HG03460 (cell line): Measurements from ENCODE around the gene SSH3.

Source experiments
- ATAC-seq: cut with Tn5 transposase; IDR thresholded peaks from one replicate; pipeline ENCODE4 v1.9.1; 2021; ENCODE audit not compliant: unreplicated experiment

SSH3 gene

DNA sequence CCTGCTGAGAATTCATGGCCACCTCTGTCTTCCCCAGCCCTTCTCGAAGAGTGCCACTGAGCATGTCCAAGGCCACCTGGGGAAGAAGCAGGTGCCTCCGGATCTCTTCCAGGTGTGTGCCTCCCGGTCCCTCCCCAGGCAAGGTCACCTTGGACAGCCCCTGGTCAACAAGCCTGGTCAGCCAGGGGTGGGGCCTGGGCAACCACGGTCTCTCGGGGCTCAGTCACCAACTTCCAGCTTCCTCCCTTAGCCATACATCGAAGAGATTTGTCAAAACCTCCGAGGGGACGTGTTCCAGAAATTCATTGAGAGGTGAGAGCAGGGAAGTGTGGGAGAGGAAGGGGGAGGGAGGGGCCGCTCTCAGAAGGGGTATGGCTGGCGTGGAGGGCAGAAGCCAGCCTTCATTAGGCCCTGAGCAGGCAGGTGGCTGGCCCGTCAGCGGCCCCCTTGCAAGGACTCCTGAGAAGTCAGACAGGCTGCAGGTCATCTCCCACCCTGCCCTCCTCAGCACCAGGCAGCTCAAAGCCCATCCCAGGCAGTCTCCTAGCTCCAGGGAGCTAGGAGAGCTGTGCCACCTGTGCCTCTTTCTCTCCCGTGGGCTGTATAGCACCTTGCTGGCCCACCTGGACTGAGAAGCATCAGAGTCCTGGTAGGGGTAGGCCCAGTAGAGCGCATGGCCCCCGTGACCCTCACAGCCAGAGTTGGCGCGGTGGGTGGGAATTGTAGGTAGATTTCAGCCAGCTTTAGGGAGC is 23.6 kb upstream of the SSH3 start:
- ATAC-seq: no peak

DNA sequence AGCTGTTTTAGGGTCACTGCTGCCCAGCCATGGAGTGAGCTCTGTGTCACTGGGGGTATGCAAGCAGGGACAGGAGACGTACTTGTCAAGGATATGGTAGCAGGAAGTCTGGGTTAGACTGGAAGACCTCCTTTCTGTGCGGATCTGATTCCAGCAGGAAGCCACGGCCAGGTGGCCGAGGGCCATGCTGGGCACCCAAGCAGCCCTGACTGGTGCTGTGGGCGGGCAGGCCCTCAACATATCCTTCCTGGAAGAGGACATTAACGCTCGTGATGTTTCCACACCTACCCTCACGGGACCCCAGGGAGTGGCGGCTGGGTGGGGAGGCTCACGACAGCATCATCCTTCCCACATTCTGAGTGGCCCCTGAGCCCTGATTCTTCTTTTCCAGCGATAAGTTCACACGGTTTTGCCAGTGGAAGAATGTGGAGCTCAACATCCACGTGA is 23.0 kb upstream of the SSH3 start:
- ATAC-seq: no peak

DNA sequence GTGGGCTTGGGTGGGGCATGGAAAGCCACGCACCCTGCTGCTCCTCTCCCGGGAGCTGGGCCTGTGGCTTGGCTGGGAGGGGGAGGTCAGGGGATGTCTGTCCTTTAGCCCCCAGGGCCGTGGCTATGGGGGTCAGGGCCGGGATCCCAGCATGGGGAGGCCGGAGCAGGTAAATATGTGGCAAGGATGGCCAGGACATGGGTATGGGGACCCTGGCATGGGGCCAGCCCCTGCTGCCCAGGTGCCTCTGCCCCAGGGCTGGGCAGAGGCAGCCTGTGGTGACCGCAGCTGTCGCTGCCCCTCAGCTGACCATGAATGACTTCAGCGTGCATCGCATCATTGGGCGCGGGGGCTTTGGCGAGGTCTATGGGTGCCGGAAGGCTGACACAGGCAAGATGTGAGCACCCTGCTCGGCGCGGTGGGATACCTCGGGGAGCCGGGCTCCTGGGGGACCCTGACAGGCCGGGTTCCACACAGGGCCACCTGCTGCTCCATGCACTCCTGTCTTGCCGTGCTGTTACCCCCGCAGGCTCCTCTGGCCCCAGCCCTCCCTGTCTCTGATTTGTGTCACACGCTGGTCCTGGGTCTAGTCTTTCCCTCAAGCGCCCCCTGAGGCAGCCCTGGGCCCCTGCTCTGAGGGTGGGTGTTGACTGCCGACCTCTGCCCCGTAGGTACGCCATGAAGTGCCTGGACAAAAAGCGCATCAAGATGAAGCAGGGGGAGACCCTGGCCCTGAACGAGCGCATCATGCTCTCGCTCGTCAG is 22.4 kb upstream of the SSH3 start:
- no peak for ATAC-seq

DNA sequence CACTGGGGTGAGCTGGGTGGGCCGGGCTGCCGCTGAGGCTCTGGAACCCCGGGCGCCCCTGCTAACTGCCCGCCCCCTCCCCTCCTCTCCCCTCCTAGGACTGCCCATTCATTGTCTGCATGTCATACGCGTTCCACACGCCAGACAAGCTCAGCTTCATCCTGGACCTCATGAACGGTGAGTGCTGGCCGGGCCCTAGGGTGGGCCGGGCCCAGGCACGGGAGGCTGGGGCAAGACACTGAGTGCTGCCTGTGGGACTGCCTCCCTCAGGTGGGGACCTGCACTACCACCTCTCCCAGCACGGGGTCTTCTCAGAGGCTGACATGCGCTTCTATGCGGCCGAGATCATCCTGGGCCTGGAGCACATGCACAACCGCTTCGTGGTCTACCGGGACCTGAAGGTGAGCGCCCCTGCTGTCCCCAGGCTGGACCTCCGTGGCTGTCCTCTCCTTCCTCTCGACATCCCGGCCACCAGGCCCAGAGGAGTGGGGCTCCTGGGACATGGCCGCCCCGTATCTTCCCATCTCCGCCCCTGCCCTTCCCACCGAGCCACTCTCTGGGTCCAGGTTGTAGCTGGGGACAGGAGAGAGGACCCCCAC is 21.7 kb upstream of the SSH3 start:
- ATAC-seq: no peak

DNA sequence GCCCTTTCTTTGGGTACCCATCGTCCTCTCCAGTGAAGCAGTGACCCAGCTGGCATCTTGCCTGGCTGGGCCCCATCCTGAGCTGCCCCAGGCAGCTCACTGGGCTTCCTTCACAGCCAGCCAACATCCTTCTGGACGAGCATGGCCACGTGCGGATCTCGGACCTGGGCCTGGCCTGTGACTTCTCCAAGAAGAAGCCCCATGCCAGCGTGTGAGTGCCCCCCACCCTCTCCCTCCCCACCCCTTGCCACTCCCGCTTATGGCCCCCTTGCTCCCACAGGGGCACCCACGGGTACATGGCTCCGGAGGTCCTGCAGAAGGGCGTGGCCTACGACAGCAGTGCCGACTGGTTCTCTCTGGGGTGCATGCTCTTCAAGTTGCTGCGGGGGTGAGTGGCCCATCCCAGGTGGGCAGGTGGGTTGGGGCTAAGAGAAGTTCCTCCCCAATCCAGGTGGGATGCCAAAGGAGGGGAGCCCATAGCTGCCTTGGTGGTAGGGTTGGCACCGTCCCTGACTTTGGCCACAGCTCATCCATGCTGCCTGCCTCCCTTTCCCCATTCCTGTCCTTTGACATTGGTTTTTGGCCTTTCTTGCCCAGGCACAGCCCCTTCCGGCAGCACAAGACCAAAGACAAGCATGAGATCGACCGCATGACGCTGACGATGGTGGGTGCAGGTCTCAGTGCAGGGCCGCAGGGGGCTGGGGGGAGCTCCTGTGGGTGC is 21.0 kb upstream of the SSH3 start:
- no peak for ATAC-seq

DNA sequence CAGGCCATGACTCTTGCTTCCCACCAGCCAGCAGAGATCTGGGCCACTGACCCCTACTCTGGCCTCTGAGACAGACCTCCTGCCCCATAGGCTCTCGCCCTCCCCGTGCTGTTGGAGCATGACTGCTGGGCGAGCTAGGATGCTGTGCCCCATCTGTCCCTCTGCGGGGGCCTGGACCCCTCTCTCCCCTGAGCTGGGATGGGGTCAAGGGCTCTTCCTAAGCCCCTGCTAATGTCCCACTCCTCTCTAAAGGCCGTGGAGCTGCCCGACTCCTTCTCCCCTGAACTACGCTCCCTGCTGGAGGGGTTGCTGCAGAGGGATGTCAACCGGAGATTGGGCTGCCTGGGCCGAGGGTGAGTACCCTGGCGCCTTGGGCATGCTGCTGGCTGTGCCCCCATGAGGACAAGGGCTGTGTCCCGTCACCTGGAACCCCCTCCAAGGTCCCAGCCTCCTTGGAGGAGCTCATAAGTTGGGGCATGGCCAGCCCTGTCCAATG is 20.4 kb upstream of the SSH3 start:
- ATAC-seq: no peak

DNA sequence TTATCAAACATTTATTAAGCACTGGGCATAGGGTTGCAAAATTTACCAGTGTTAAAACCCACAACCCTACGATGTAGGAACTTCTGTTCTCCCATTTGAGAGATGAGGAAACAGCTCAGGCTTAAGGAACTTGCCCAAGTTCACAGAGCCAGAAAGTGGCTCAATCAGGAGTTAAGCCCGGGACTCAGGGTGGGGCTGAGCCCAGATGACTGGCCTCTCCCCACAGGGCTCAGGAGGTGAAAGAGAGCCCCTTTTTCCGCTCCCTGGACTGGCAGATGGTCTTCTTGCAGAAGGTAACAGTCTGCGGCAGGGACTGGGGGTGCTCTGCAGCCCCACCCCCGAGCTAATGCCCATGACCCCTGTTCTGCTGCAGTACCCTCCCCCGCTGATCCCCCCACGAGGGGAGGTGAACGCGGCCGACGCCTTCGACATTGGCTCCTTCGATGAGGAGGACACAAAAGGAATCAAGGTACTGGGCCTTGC is 19.8 kb upstream of the SSH3 start:
- ATAC-seq: no peak

DNA sequence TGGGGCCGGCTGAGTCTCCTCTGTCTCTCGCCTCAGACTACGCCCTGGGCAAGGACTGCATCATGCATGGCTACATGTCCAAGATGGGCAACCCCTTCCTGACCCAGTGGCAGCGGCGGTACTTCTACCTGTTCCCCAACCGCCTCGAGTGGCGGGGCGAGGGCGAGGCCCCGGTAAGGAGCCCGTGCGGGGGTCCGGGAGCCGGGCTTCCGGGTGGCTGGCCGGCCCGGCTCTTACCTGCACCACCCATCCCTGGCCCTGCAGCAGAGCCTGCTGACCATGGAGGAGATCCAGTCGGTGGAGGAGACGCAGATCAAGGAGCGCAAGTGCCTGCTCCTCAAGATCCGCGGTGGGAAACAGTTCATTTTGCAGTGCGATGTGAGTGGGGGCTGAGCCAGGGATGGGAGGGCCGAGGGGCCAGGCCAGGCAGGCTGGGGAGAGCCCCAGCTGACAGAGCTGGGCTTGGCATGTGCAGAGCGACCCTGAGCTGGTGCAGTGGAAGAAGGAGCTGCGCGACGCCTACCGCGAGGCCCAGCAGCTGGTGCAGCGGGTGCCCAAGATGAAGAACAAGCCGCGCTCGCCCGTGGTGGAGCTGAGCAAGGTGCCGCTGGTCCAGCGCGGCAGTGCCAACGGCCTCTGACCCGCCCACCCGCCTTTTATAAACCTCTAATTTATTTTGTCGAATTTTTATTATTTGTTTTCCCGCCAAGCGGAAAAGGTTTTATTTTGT is 18.4 kb upstream of the SSH3 start:
- ATAC-seq: no peak

DNA sequence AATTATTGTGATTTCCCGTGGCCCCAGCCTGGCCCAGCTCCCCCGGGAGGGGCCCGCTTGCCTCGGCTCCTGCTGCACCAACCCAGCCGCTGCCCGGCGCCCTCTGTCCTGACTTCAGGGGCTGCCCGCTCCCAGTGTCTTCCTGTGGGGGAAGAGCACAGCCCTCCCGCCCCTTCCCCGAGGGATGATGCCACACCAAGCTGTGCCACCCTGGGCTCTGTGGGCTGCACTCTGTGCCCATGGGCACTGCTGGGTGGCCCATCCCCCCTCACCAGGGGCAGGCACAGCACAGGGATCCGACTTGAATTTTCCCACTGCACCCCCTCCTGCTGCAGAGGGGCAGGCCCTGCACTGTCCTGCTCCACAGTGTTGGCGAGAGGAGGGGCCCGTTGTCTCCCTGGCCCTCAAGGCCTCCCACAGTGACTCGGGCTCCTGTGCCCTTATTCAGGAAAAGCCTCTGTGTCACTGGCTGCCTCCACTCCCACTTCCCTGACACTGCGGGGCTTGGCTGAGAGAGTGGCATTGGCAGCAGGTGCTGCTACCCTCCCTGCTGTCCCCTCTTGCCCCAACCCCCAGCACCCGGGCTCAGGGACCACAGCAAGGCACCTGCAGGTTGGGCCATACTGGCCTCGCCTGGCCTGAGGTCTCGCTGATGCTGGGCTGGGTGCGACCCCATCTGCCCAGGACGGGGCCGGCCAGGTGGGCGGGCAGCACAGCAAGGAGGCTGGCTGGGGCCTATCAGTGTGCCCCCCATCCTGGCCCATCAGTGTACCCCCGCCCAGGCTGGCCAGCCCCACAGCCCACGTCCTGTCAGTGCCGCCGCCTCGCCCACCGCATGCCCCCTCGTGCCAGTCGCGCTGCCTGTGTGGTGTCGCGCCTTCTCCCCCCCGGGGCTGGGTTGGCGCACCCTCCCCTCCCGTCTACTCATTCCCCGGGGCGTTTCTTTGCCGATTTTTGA is 17.5 kb upstream of the SSH3 start:
- no peak for ATAC-seq

DNA sequence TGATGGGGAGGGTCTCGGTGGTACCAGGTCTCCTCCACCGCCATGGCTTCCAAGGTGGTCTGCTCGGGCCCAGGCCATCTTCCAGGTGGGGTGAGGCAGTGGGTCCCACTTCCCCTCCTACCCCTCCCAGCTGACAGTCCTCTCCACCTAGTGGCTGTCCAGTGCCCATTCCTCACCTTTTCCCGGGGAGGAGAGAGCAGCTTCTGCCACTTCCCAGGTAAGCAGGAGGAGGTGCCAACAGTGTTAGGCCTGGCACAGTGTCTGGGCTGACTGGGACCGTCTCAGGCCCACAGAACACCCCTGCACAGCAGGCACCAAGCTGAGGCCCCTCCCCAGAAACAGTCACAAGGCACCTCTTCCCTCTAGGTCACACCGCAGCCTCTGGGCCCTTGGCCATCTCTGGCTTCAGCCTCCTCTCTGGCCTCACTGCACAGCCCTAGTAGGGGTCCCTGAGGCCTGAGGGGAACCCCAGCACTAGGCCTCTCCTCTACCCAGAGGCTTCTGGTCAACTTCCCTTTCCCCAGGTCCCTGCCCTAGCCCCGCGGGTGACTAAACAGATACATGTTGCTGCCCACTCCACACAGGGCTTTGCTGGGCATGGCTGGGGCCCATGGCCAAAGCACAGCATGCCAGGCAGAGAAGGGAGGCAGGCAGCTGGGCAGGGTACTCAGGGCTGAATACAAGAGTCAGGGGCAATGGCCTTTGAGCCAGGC is 16.6 kb upstream of the SSH3 start:
- no peak for ATAC-seq

DNA sequence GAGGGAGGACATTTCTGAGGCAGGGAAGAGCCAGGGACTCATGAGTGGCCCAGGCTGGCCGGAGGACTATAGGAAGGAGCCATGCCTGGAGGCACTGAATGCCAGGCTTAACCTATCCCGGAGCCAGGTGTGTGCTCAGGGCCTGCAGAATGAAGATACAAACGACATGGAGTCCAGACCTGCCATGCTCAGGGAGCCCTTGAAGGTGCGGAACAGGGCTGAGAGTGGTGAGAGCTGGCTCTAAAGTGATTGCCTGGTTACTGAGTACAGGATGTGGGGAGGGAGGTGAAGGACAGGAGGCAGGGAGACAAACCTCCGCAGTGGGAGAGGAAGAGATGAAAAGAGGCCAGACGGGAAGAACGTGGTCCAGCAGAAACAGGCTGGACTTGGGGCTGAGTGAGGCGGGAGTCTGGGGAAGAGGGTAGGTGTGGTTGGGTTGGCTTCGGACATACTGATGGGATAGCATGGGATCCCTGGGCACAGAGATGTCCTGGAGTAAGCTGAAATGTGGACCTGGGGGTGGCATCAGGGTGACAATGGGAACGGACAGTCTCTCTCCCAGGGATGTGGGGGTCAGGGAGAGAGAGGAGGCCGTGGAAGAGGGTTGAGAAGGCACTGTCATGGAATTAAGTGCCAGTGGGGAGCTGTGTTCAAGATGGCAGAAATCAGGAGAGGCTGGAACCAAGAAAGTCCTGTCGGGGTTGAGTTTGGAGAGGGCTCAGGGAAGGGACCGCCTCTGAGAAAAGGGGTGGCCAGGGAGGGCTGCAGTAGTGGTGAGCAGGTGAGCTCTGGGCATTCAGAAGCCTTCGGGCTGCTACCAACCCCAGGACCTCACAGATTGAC is 15.8 kb upstream of the SSH3 start:
- no peak for ATAC-seq

DNA sequence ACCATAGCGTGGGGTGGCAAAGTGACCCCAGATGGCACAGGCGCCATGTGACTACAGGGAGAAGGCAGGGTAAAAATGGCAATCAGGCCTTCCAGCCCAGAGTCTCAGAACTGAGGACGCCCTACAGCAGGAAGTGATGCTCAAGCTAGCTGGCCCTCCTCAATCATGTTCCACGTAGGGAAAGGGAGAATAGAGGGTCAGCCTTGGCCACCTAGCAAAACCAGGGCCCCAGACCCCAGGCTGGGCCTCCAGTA is 15.2 kb upstream of the SSH3 start:
- peak; percentile 3 for ATAC-seq

DNA sequence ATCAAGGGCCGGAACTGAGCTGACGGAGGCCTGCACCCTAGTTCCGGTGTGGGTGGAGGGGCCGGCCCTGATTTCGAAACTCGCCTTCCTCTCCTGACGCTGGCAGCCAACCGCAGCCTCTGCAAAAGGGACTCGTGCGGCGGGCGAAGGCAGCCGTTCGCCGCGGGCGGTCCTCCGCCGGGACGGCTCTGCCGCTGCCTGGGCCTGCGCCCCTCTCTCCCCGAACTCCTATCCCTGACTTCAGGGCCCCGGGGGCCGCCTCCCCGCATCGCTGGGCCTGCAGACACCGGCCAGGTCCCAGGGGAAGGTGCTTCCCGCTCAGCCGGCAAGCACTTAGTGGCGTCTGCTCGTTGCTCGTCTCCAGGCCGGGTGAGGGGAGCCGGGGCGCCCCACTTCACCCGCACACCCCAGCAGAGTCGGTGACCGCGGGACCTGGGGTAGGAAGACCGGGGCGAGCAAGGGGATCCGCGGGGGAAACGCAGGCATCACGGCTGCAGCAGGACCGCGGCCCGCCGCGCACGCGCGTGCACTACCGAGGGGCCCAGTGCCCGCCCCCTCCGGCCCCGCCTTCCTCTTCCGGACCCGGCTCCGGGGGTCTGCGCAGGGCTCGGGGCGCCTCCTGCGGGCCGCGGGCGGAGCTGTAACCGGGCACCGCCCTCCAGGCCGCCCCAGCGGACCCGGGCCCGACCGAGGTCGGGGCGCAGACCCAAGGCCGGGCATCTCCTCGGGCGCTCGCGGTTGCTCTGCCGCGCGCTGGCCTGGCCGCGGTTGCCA is 14.7 kb upstream of the SSH3 start:
- ATAC-seq: peak; percentile 56

DNA sequence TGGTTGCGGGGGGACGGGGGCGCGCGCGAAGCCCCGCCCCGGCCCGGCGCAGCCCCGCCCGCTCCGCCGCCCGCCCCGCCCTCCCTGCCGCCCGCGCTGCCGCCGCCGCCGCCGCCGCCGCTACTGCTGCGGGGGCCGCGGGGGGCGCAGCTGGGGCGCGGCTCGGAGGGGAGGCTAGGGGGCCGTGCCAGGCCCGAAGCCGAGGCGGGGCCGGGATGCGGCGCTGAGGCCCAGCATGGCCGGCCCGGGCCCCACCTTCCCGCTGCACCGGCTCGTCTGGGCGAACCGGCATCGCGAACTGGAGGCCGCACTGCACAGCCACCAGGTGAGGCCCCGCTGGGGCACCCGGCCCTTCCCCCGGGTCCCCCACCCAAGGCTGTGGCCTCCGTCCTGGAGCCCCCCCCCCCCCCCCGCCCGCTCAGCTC is 14.1 kb upstream of the SSH3 start, which contains the start of gene ANKRD13D:
ANKRD13D (plus strand) TSS at position 78 of the 425 bp plus-strand sequence; CDS start at position 236, 158 bp downstream.
- peak; percentile 33 for ATAC-seq

DNA sequence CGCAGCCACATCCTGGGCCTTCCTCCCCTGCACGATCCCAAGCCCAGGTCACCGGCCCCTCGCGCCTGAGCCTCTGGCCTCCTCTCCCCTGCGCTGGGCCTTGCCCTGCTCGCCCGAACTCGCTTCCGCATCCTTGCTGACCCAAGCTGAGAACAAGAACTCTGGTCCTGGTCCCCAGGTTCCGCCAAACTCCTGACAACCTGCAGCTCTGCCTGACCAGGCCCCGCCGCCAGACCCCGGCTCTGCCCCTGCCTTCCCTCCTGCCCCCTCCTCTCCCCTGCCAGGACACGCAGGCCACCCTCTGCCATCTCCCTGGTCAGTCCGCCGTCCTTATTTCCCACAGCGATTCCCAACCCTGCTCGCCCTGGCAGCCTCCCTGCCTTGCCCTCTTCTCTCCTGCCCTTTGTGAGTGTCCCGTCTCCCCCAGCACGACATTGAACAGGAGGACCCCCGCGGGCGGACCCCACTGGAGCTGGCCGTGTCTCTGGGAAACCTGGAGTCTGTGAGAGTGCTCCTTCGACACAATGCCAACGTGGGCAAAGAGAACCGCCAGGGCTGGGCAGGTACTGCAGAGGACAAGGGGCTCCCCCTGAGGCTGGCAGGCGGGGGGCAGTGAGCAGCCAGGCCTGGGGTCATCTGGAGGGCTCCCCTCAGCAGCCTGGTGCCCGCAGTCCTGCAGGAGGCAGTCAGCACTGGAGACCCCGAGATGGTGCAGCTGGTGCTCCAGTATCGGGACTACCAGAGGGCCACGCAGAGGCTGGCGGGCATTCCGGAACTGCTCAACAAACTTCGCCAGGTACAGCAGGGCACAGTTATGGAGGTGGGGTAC is 13.5 kb upstream of the SSH3 start:
- ATAC-seq: no peak

DNA sequence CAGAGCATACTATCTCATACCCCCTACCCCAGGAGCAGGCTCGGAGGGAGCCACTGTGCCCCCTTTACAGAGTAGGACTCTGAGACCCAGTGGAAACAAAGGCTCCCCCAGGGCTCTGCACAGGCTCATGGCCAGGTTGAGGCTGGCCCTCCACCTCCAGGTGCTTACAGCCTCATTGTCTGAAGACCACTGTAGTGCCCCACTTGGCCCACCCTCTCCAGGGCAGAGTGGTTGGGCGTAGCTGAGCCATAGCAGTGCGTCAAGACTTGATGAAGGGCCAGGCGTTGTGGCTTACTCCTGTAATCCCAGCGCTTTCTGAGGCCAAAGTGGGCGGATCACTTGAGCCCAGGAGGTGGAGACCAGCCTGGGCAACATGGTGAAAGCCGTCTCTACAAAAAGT is 12.5 kb upstream of the SSH3 start:
- no peak for ATAC-seq
